ENCODE data around the gene SMLR1. TPM values are rescaled to one million over a fixed set of nuclear protein-coding genes. Genes with fewer than 3 reads are reported as not detected.

Gene SMLR1
- total RNA-seq, 1 experiment from 2014 or later = not detected

DNA sequence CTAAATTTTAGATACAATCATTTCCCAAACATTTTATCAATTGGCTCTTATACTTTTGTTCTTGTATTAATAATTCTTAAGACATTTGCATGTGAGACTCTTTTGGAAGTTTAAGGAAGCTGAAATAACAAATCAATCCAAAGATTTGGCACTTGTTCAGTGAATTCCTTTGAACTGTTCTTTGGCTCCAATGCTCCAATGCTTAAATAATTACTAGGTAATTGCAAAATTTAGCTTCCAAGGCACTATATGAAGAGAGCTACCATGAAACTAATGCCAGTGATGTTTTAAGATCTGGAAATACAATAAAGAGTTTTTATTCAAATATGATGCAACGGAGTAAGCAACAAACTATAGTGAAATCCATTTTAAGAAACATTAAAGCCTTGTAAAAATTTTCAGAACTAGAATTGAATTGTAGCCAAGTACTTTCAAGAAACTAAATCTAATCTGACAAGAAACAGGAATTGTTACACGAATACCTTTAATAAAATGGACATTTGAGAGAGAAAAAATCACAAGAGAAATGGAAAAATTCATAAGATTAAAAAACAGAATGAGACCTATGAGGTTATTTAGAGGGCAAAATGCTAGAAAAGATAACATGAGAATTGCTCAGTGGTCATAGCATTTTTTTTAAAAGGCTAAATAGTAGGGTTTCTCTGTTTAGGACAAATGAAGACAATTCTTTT is 43.6 kb upstream of the SMLR1 start:
- TF ChIP-seq EGR1 (IDR thresholded peaks at IDR 0.05; ENCODE audit: low read depth) = no peak
- no peak for TF ChIP-seq SIN3A (IDR thresholded peaks at IDR 0.05; ENCODE audit: low read depth)
- no peak for TF ChIP-seq SP1 (IDR thresholded peaks at IDR 0.05; ENCODE audit: low read depth)
- TF ChIP-seq EZH2phosphoT487 (IDR thresholded peaks at IDR 0.05; ENCODE audit: borderline replicate concordance) = no peak
- H3K27me3 ChIP-seq (ENCODE audit: insufficient read depth, low read length) = no peaks in the 10 kb centered on the region
- no peaks in the 10 kb centered on the region for H3K9me2 ChIP-seq (ENCODE audit: insufficient read depth)
- no peak overlapping the region for H2AFZ ChIP-seq (ENCODE audit: low read depth, low read length, poor library complexity, severe bottlenecking)
- no peak for DNase-seq (ENCODE audit: low read depth, low spot score)
- no peak overlapping the region for H3K27ac ChIP-seq (ENCODE audit: low read depth, low read length)
- POLR2A ChIA-PET = no interaction called here
- H3K4me1 ChIP-seq (ENCODE audit: control insufficient read depth in 1 of 2, insufficient read depth in 2 of 2, low read length in 2 of 2) = no peaks in the 10 kb centered on the region
- H3K36me3 ChIP-seq (ENCODE audit: control insufficient read depth in 1 of 2, insufficient read depth in 2 of 2, low read length in 2 of 2) = no peaks in the 10 kb centered on the region
- ATAC-seq = no peak
- H3K79me2 ChIP-seq (ENCODE audit: insufficient read depth, low read length) = no peaks in the 10 kb centered on the region
- CTCF ChIA-PET = no interaction called here
- H3K9me3 ChIP-seq (ENCODE audit: control insufficient read depth in 1 of 2, insufficient read depth in 1 of 2, low read depth in 1 of 2, low read length in 2 of 2) = no peaks in the 10 kb centered on the region
- H4K20me1 ChIP-seq (ENCODE audit: insufficient read depth) = no peaks in the 10 kb centered on the region
- no TSS peak for BruUV-seq (replicated peaks)
- RAD21 ChIA-PET (ENCODE audit: low non-redundant PET in 1 of 2, low total read pairs in 2 of 2, uncharacterized antibody in 2 of 2, unreplicated experiment in 2 of 2) = no interaction called here
- H3K9ac ChIP-seq (ENCODE audit: low read length) = no peak overlapping the region
- no peak overlapping the region for H3K4me2 ChIP-seq (ENCODE audit: low read length)
- intact Hi-C loops (cut with micrococcal nuclease) = no loop called here
- no peak overlapping the region for H3K4me3 ChIP-seq (replicated peaks in 1 of 2; ENCODE audit: low read depth in 1 of 2, low read length in 2 of 2)

DNA sequence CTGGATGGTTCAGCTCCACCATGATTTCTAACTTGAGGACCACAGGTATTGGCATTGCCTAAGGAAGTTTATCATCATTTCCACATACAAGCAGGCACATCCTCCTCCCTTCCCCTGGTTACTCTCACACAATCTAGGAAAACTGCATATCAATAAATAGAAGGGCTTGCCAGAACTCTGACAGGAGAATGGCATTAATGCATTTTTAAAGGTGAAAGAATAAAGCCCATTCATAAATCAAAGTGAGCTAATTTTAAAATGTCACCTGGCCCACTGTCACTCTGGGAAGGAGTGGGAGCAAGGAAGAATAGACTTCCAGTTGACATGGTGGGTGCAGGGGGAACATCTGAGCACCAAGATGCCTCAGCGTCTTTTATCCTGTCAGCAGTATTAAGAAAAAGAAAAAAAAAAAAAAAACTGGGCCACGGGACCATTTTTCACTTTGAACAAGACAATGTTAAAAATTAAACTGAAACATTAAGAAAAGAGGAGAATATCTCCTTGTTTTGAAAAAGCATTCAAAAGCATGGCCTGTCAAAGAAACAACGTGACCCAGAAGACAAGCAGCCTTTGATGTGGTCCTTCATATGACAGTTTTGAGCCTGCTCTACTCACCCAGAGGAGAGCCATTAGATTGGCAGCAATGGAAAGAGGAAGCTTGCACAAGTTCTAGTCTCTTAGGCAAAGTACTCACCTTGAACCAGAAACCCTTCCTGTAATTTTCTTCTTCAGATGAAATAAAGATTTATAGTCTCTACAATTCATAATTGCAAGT is 39.3 kb upstream of the SMLR1 start:
- no peaks in the 10 kb centered on the region for H3K9me2 ChIP-seq (ENCODE audit: insufficient read depth)
- no peak overlapping the region for H3K9ac ChIP-seq (ENCODE audit: low read length)
- ChIA-PET RAD21 (ENCODE audit: low non-redundant PET in 1 of 2, low total read pairs in 2 of 2, uncharacterized antibody in 2 of 2, unreplicated experiment in 2 of 2) (no interaction called here), CTCF (no interaction called here), POLR2A (no interaction called here)
- intact Hi-C loops (cut with micrococcal nuclease) = no loop called here
- H3K27me3 ChIP-seq (ENCODE audit: insufficient read depth, low read length) = no peaks in the 10 kb centered on the region
- H2AFZ ChIP-seq (ENCODE audit: low read depth, low read length, poor library complexity, severe bottlenecking) = no peak overlapping the region
- TF ChIP-seq TCF7L2 (IDR thresholded peaks at IDR 0.05; ENCODE audit: borderline replicate concordance, extremely low read depth, insufficient read depth, insufficient read length) = no peak
- TF ChIP-seq SP1 (IDR thresholded peaks at IDR 0.05; ENCODE audit: low read depth) = no peak
- TF ChIP-seq CBX3 (IDR thresholded peaks at IDR 0.05; ENCODE audit: low read depth) = no peak
- no peak for TF ChIP-seq SRF (IDR thresholded peaks at IDR 0.05; ENCODE audit: low read depth)
- TF ChIP-seq EGR1 (IDR thresholded peaks at IDR 0.05; ENCODE audit: low read depth) = no peak
- no peak for TF ChIP-seq YY1 (IDR thresholded peaks at IDR 0.05; ENCODE audit: extremely low read depth, insufficient replicate concordance, low read depth, low read length)
- TF ChIP-seq, protein P1, sequence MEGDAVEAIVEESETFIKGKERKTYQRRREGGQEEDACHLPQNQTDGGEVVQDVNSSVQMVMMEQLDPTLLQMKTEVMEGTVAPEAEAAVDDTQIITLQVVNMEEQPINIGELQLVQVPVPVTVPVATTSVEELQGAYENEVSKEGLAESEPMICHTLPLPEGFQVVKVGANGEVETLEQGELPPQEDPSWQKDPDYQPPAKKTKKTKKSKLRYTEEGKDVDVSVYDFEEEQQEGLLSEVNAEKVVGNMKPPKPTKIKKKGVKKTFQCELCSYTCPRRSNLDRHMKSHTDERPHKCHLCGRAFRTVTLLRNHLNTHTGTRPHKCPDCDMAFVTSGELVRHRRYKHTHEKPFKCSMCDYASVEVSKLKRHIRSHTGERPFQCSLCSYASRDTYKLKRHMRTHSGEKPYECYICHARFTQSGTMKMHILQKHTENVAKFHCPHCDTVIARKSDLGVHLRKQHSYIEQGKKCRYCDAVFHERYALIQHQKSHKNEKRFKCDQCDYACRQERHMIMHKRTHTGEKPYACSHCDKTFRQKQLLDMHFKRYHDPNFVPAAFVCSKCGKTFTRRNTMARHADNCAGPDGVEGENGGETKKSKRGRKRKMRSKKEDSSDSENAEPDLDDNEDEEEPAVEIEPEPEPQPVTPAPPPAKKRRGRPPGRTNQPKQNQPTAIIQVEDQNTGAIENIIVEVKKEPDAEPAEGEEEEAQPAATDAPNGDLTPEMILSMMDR (IDR thresholded peaks at IDR 0.05 in 2 of 3, conservative IDR thresholded peaks at IDR 0.05 in 1 of 3; ENCODE audit: borderline replicate concordance in 1 of 3, insufficient read depth in 1 of 3, low read depth in 2 of 3, low read length in 2 of 3) = no peak
- TF ChIP-seq POLR2AphosphoS5 (IDR thresholded peaks at IDR 0.05; ENCODE audit: low read depth, low read length) = no peak
- no peaks in the 10 kb centered on the region for H4K20me1 ChIP-seq (ENCODE audit: insufficient read depth)
- no peak for ATAC-seq
- H3K9me3 ChIP-seq (ENCODE audit: control insufficient read depth in 1 of 2, insufficient read depth in 1 of 2, low read depth in 1 of 2, low read length in 2 of 2) = no peaks in the 10 kb centered on the region
- H3K4me1 ChIP-seq (ENCODE audit: control insufficient read depth in 1 of 2, insufficient read depth in 2 of 2, low read length in 2 of 2) = no peaks in the 10 kb centered on the region
- no peak overlapping the region for H3K4me3 ChIP-seq (replicated peaks in 1 of 2; ENCODE audit: low read depth in 1 of 2, low read length in 2 of 2)
- no peaks in the 10 kb centered on the region for H3K36me3 ChIP-seq (ENCODE audit: control insufficient read depth in 1 of 2, insufficient read depth in 2 of 2, low read length in 2 of 2)
- no peak for DNase-seq (ENCODE audit: low read depth, low spot score)
- no peak overlapping the region for H3K4me2 ChIP-seq (ENCODE audit: low read length)
- no peak overlapping the region for H3K27ac ChIP-seq (ENCODE audit: low read depth, low read length)
- no TSS peak for BruUV-seq (replicated peaks)
- H3K79me2 ChIP-seq (ENCODE audit: insufficient read depth, low read length) = no peaks in the 10 kb centered on the region

Data from HCT116 (cell line).